RPMI7951 (cell line): Measurements from ENCODE around the gene ITGA11. TPM values are rescaled to one million over a fixed set of nuclear protein-coding genes. Genes with fewer than 3 reads are reported as not detected.

ENCODE experiments used
- DNase-seq: peaks from one replicate; pipeline ENCODE4 v3.0.0-alpha.2; 2012; ENCODE audit warnings: low read depth
- total RNA-seq: library from RNA; depleted of rRNA; stranded (reverse); fragments of >200 nt; shearing (Covaris generic); gene quantifications from 2 replicates; pipeline ENCODE4 v1.2.3, GENCODE V29; 2014

ITGA11 gene
- total RNA-seq, 1 experiment from 2014 or later, result 102 TPM

GRCh38 chr15:68311859-68312557 lies 120.0 kb downstream of the ITGA11 start:
- no peak for DNase-seq

- no peak for DNase-seq
Measured at GRCh38 chr15:68311464-68311835, 120.5 kb downstream of the ITGA11 start.

GRCh38 chr15:68310804-68311463 lies 121.0 kb downstream of the ITGA11 start:
- DNase-seq, result no peak

- DNase-seq, result no peak
Measured at GRCh38 chr15:68310178-68310803, 121.7 kb downstream of the ITGA11 start.

GRCh38 chr15:68309024-68309423 lies 122.9 kb downstream of the ITGA11 start:
- DNase-seq, result no peak

DNA sequence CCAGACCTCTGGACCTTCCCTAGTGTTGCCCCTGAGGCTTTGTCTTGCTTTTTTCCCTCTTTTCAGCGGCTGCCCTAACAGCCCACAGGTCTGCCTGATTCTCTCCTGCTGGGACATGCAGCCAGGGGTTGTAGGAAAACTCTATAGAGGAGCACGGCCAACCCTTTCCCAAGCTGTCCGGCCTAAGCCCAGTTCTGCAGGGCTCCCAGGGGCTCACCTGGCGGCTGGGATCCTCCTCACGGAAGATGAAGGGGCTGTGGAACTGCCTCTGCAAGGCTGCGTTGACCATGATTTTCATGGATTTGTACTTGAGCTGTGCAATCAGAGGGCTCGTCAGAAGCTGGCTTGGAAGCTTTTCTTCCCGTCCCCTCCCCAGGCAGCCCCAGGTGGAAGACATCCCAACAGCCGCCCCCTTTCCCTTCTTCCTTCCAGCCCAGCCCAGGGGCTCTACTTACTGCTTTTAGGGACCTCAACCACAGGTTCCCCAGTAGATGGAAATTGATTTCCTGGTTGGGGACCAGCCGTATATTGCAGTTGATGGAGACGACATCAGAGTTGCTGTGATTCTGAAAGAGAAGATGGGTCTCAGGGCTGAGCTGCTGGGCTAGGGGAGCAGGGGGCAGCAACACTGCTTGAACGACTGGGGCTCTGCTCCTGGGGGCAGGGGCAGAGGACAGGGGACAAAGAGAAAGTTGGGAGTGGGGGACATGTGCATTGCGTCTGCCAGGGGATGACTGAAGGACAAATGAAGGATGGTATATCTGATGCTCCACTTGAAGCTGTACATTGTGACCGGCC lies 124.6 kb downstream of the ITGA11 start:
- no peak for DNase-seq

- DNase-seq, result no peak
Measured at GRCh38 chr15:68305420-68305871, 126.5 kb downstream of the ITGA11 start.

- no peak for DNase-seq
Measured at GRCh38 chr15:68304589-68305337, 127.2 kb downstream of the ITGA11 start.

- DNase-seq, result peak; percentile 27
Measured at GRCh38 chr15:68303560-68304436, 128.2 kb downstream of the ITGA11 start.

- no peak for DNase-seq
Measured at GRCh38 chr15:68303134-68303533, 128.8 kb downstream of the ITGA11 start.

DNA sequence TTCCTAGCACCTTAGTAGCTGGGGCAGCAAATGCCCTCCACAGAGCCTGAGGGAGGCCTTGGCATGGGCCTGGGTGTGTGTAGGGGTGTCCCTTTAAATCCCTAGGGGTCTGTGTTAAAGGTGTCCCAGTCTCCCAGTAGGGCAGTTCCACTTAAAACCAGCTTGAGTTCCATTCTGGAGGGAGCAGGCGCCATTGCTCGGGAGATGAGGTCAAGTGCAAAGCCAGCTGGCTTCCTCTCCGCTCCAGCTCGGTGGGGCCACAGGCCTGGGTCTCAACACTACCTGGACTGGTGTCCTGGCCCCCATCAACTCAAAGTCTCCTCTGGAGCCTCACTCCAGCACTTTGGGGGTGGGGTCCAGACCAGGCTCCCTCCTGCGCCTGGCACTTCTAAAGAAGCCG lies 129.2 kb downstream of the ITGA11 start:
- no peak for DNase-seq

- DNase-seq, result no peak
Measured at GRCh38 chr15:68301301-68301700, 130.7 kb downstream of the ITGA11 start.

DNA sequence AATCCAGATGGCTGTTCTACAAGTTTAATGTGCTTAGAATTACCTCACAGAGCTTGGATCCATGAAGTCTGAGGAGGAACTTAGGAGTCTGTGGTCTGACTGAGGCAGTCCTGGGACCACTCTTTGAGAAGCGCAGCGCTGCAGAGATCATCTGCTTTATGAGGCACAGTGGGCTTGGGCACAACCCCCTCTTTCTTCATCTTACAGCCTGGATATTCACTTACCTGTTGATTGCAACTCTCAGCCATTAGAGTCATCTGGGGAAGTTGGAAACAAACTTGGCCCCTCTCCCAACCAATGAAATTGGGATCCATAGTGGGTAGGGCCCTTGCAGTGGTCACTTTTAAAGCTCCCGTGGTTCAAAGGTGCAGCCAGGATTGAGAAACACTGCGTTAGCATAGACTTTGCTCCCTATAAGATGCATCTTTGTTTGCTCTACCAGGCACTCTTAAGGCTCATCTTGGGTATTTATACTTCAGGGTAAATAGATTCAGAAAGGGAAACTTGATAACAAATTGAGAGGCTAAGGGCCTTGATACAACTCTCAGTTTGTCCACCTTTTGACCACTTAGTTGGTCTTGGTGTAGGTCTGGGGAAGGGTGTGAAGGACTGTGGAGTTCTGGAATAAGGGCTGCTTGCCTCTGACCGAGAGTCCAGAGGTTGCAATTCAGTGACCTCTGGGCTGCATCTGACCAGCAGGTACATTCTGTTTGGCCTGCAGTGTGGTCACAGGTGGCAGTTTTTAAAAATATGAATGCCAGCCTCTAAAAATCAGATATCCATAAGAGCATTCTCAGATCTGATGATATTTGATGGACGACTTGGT lies 131.6 kb downstream of the ITGA11 start:
- no peak for DNase-seq

GRCh38 chr15:68299436-68299835 lies 132.5 kb downstream of the ITGA11 start:
- DNase-seq, result peak; percentile 39

DNA sequence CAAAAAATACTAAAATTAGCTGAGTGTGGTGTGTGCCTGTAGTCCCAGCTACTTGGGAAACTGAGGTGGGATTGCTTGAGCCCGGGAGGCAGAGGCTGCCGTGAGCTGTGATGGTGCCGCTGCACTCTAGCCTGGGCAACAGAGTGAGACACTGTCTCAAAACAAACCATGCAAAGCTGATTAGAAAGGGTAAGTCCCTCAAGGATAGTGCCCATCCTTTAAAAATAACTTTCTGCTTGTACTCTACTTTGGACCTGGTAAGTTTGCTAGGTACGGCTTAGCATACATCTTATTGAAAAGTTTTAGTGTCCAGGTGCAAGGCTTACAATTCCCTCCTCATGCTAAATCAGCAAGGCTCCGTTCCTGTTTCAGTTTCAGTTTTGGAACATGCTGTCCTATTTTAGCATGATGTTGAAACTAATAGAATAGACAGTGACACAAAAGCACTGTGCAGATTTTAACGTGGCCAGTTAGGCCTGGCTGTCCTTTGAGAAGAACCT lies 133.0 kb downstream of the ITGA11 start:
- peak; percentile 51 for DNase-seq

GRCh38 chr15:68298336-68298735 lies 133.6 kb downstream of the ITGA11 start:
- no peak for DNase-seq

DNA sequence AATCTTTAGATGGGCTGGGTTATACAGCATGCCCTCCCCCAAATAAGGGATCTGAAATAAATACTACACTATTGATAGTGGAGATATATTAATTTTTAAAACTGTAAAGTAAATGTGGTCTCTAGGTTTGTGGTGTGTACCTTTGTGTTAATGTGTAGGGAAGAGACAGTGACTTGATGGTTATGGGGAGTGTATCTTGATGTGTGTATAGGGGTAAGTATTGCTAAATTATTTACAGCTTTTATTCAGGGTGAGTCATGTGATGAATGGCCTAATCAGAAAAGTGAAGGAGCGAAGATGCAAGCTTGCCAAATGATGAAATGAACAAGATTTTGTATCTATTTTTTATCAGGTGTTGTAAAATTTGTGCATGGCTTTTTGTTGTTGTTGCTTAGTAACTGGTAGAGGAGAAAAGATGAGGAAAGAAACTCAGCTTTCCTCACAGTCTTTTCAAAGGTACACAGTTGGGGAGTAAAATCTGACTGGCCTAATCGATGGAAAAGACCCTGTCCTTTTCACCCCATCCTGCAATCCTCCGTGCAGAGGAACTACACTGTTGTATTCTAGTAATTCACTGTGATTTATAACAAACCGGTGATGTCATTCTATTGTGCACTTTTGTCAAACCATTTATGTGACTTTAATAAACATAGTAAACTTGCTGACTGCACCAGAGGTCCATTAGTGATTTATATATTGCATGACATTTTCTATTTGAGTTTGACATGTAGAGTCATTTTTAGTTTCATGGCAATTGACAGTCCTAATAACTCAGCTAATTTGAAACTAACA lies 136.8 kb downstream of the ITGA11 start:
- DNase-seq, result no peak

DNA sequence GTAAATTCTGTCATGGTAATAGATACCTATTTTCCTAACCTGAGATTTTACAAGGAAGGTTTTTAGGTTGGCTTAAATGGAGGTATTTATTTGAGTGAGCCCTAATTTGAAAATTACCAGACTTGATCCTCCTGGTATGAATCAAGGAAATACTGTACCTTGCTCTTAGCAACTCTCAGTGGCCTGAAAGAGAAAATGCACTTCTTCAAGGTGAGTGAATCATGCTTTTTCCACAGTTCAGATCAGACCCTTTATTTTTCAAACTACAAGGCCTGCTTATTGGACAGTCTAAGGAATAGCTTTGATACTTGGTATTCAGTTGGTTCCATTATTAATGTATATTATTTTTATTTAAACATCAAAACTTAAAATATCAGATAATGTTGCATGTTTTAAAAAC lies 139.0 kb downstream of the ITGA11 start:
- DNase-seq, result no peak
